Measurements from ENCODE around the gene ALDH1A1.

ALDH1A1 gene

GRCh38 chr9:72917892-72918509 is 34.9 kb downstream of the ALDH1A1 start:
- DNase-seq (ENCODE audit: low read depth): no peak

GRCh38 chr9:72915659-72916058 is 37.2 kb downstream of the ALDH1A1 start:
- DNase-seq (ENCODE audit: low read depth): no peak

GRCh38 chr9:72914750-72915149 is 38.1 kb downstream of the ALDH1A1 start:
- no peak for DNase-seq (ENCODE audit: low read depth)

- DNase-seq (ENCODE audit: low read depth): no peak
Observed at GRCh38 chr9:72913382-72914009, 39.4 kb downstream of the ALDH1A1 start.

- DNase-seq (ENCODE audit: low read depth): no peak
Observed at GRCh38 chr9:72912476-72913381, 40.1 kb downstream of the ALDH1A1 start.

GRCh38 chr9:72911816-72912215 is 41.0 kb downstream of the ALDH1A1 start:
- DNase-seq (ENCODE audit: low read depth): no peak

GRCh38 chr9:72911247-72911775 is 41.5 kb downstream of the ALDH1A1 start:
- DNase-seq (ENCODE audit: low read depth): no peak

GRCh38 chr9:72909428-72909827 is 43.4 kb downstream of the ALDH1A1 start:
- DNase-seq (ENCODE audit: low read depth): no peak

GRCh38 chr9:72907421-72907820 is 45.4 kb downstream of the ALDH1A1 start:
- DNase-seq (ENCODE audit: low read depth): no peak

GRCh38 chr9:72906810-72907209 is 46.0 kb downstream of the ALDH1A1 start:
- no peak for DNase-seq (ENCODE audit: low read depth)

GRCh38 chr9:72905514-72906480 is 47.1 kb downstream of the ALDH1A1 start:
- no peak for DNase-seq (ENCODE audit: low read depth)

- no peak for DNase-seq (ENCODE audit: low read depth)
Observed at GRCh38 chr9:72904267-72905093, 48.4 kb downstream of the ALDH1A1 start.

GRCh38 chr9:72903103-72903502 is 49.8 kb downstream of the ALDH1A1 start:
- no peak for DNase-seq (ENCODE audit: low read depth)

GRCh38 chr9:72902268-72902667 is 50.6 kb downstream of the ALDH1A1 start:
- DNase-seq (ENCODE audit: low read depth): no peak

- no peak for DNase-seq (ENCODE audit: low read depth)
Observed at GRCh38 chr9:72899734-72900477, 52.9 kb downstream of the ALDH1A1 start.

GRCh38 chr9:72898784-72899733 is 53.8 kb downstream of the ALDH1A1 start:
- DNase-seq (ENCODE audit: low read depth): no peak

GRCh38 chr9:72898360-72898759 is 54.5 kb downstream of the ALDH1A1 start:
- no peak for DNase-seq (ENCODE audit: low read depth)

GRCh38 chr9:72897069-72897649 is 55.7 kb downstream of the ALDH1A1 start:
- no peak for DNase-seq (ENCODE audit: low read depth)
